OCI-LY7 (cell line): ENCODE results near the gene COL1A2. TPM values are rescaled to one million over a fixed set of nuclear protein-coding genes. Genes with fewer than 3 reads are reported as not detected.

Experiments
- BruUV-seq: library from RNA; stranded (reverse); fragments of 400-500 nt; replicated peaks from 2 replicates; lab custom pipeline; 2021; lab: Mats Ljungman, UMichigan
- CTCF ChIA-PET: fragments of 300-600 bp; sonication (Branson Sonifier 250); formaldehyde crosslinking; loops from one replicate; lab custom pipeline; 2022; ENCODE audit warnings: antibody characterized with exemption; ENCODE audit not compliant: unreplicated experiment; lab: Charles Lee
- POLR2A ChIA-PET: fragments of 300-600 bp; sonication (Branson Sonifier 250); formaldehyde crosslinking; loops from one replicate; lab custom pipeline; 2022; ENCODE audit warnings: antibody characterized with exemption; lab: Charles Lee
- DNase-seq: peaks from one replicate; pipeline ENCODE4 v3.0.0-alpha.2; 2015; ENCODE audit warnings: low spot score
- H2AFZ ChIP-seq: fragments of 200-600 bp; sonication (generic), shearing (Covaris generic); 2 replicates; pipeline ENCODE4 v1.6.1; 2014; ENCODE audit warnings: mild to moderate bottlenecking, antibody characterized with exemption, low read length, moderate library complexity
- H3K27ac ChIP-seq: fragments of 200-600 bp; sonication (generic); 2 replicates; pipeline ENCODE4 v1.5.1; 2014; ENCODE audit warnings: mixed run types, low read depth, mild to moderate bottlenecking, moderate library complexity, low read length, inconsistent platforms; ENCODE audit not compliant: poor library complexity, severe bottlenecking
- H3K36me3 ChIP-seq: fragments of 200-600 bp; sonication (generic); 2 replicates; pipeline ENCODE4 v1.6.1; 2014; ENCODE audit warnings: mild to moderate bottlenecking, antibody characterized with exemption, low read length, moderate library complexity, mixed read lengths; ENCODE audit not compliant: insufficient read depth
- H3K4me1 ChIP-seq: fragments of 200-600 bp; sonication (generic); 2 replicates; pipeline ENCODE4 v1.5.1; 2014; ENCODE audit warnings: mild to moderate bottlenecking, low read length; ENCODE audit not compliant: insufficient read depth, poor library complexity, severe bottlenecking
- H3K4me2 ChIP-seq: fragments of 200-600 bp; sonication (generic); 2 replicates; pipeline ENCODE4 v1.6.1; 2014; ENCODE audit warnings: mild to moderate bottlenecking, low read length
- H3K4me3 ChIP-seq: fragments of 200-600 bp; sonication (generic); 2 replicates; pipeline ENCODE4 v1.5.1; 2014; ENCODE audit warnings: mild to moderate bottlenecking, low read depth, low read length; ENCODE audit not compliant: poor library complexity, severe bottlenecking
- H3K79me2 ChIP-seq: fragments of 200-600 bp; sonication (generic); 2 replicates; pipeline ENCODE4 v1.6.1; 2016; ENCODE audit warnings: low read depth, mild to moderate bottlenecking, low read length, moderate library complexity, mixed read lengths; ENCODE audit not compliant: insufficient read depth
- H3K9me2 ChIP-seq: fragments of 200-600 bp; sonication (generic); 2 replicates; pipeline ENCODE4 v1.6.1; 2016; ENCODE audit warnings: mild to moderate bottlenecking, low read length, mixed read lengths; ENCODE audit not compliant: insufficient read depth
- H3K9me3 ChIP-seq: fragments of 200-600 bp; sonication (generic); 2 replicates; pipeline ENCODE4 v1.6.1; 2014; ENCODE audit warnings: mild to moderate bottlenecking, mixed run types, low read length, mixed read lengths
- H4K20me1 ChIP-seq: fragments of 200-600 bp; sonication (generic); 2 replicates; pipeline ENCODE4 v1.6.1; 2014; ENCODE audit warnings: mild to moderate bottlenecking, antibody characterized with exemption, low read length, moderate library complexity, mixed read lengths; ENCODE audit not compliant: insufficient read depth
- CTCF ChIP-seq: fragments of 200-600 bp; sonication (generic); conservative IDR thresholded peaks from 2 replicates; pipeline ENCODE4 v1.5.1; 2014; ENCODE audit warnings: mild to moderate bottlenecking, antibody characterized with exemption, low read length, moderate library complexity, mixed read lengths
- EZH2phosphoT487 ChIP-seq: fragments of 200-600 bp; sonication (generic); IDR thresholded peaks from 2 replicates; pipeline ENCODE4 v1.6.1; 2018; ENCODE audit warnings: low read depth, borderline replicate concordance, mild to moderate bottlenecking, mixed run types, antibody characterized with exemption, low read length, moderate library complexity, mixed read lengths
- intact Hi-C: fragments of 100-400 bp; cut with micrococcal nuclease; formaldehyde crosslinking; loops from one replicate; pipeline ENCODE4 v1.10.0; 2022; ENCODE audit not compliant: unreplicated experiment
- total RNA-seq, 2 experiments: library from RNA; depleted of rRNA in 1 of 2; stranded (reverse); fragments of >200 nt in 1 of 2; shearing (Covaris generic) in 1 of 2; gene quantifications; 2 replicates each; pipeline ENCODE4 v1.2.3, GENCODE V29; 2014 to 2022

Gene COL1A2
- total RNA-seq, 2 experiments from 2014 or later = not detected

- no TSS peak for BruUV-seq
- Histone ChIP-seq H2AFZ (peak overlapping the region; percentile 20; the same call in 1 of the 2 replicates), H4K20me1 (no peaks in the 10 kb centered on the region), H3K79me2 (no peaks in the 10 kb centered on the region), H3K9me2 (no peaks in the 10 kb centered on the region), H3K4me2 (no peak overlapping the region), H3K36me3 (no peaks in the 10 kb centered on the region), H3K27ac (no peak overlapping the region), H3K9me3 (no peaks in the 10 kb centered on the region), H3K4me1 (no peaks in the 10 kb centered on the region), H3K4me3 (no peak overlapping the region)
- CTCF ChIA-PET = interaction anchor here (0.6 to 1.2 kb wide), 3 partner anchors 8 to 1027 kb away, joined by 3 read pairs; no protein-coding TSS in a partner anchor
- intact Hi-C loops = loop anchor here (1.0 to 5.0 kb wide), 3 partner anchors 207 to 1028 kb away; partner anchors contain the start of gene SGCE
- peak; percentile 66 for DNase-seq
- POLR2A ChIA-PET = interaction anchor here (0.6 to 1.9 kb wide), 11 partner anchors 9 to 633 kb away, joined by 3 to 14 read pairs (median 4); partner anchors contain the start of gene SGCE
- TF ChIP-seq CTCF = peak; percentile 90
- no peak for TF ChIP-seq EZH2phosphoT487
These were observed 54.5 kb downstream of the COL1A2 start for GRCh38 chr7:94449151-94449725.

DNA sequence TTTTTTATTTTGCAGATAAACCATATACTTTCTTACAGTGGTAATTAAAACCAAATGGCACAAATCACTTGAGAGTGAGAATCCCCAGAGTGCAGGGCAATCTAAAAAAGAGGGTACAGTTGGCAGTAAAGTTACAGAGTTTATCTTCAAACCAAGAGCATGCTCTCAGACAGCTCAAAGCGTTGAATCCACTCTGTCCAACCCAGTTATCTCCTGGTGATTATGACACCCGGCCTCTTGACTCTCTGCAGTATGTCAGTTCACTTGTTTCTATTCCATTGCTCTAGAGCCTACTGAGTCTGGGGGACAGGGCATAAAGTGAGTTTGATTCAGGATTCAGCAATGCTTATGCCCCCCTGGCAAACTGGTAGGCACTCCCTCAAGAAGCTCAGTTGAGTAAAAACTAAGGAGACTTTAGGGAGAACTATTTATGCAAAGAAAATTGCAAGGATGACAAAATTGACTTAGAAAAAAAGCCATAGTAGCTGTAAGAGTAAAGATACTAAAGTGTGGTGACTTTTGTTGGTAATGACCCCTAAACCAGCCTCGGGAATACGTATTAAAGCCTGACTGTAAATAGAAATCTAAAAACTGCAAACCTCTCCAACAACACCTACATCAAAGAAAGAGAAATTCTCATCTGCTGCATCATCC is 55.5 kb downstream of the COL1A2 start:
- H3K9me2 ChIP-seq = no peaks in the 10 kb centered on the region
- DNase-seq = no peak
- no TSS peak for BruUV-seq
- H3K4me2 ChIP-seq = no peak overlapping the region
- H3K9me3 ChIP-seq = no peaks in the 10 kb centered on the region
- H4K20me1 ChIP-seq = no peaks in the 10 kb centered on the region
- no peak overlapping the region for H3K27ac ChIP-seq
- H2AFZ ChIP-seq = no peak overlapping the region
- ChIA-PET CTCF (interaction anchor here (1.2 kb wide), 1 partner anchor 1026 kb away, joined by 3 read pairs; no protein-coding TSS in a partner anchor), POLR2A (interaction anchor here (0.6 to 1.9 kb wide), 8 partner anchors 8 to 651 kb away, joined by 3 to 14 read pairs (median 3); partner anchors contain the start of gene SGCE)
- TF ChIP-seq EZH2phosphoT487 = no peak
- intact Hi-C loops = no loop called here
- no peaks in the 10 kb centered on the region for H3K79me2 ChIP-seq
- no peaks in the 10 kb centered on the region for H3K36me3 ChIP-seq
- H3K4me3 ChIP-seq = no peak overlapping the region
- H3K4me1 ChIP-seq = no peaks in the 10 kb centered on the region

DNA sequence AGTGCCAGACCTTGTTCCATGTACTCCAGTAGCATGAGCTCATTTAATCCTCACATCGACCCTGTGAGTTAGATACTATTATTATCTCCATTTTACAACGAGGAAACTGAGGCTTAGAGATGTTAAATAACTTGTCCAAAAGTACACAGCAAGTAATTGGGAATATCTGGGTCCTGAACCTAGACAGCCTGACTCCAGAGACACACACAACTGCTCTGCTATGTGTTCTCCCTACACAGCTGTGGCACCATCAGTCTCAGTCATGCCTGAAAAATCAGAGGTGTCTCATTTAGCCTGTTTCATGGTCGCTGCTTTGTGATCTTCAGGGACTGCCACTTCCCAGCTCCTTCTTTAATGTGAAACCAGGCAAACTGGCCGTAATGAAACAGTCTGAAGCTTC is 56.5 kb downstream of the COL1A2 start:
- BruUV-seq = no TSS peak

More for the DNA sequence above, 56.5 kb downstream of the COL1A2 start:
- no peak overlapping the region for H2AFZ ChIP-seq
- no peaks in the 10 kb centered on the region for H3K36me3 ChIP-seq
- TF ChIP-seq EZH2phosphoT487 (no peak), CTCF (no peak)
- H3K4me2 ChIP-seq = no peak overlapping the region
- POLR2A ChIA-PET = interaction anchor here (0.6 to 1.1 kb wide), 2 partner anchors 13 to 986 kb away, joined by 4 to 5 read pairs; no protein-coding TSS in a partner anchor
- no peaks in the 10 kb centered on the region for H3K79me2 ChIP-seq
- H3K4me3 ChIP-seq = no peak overlapping the region
- intact Hi-C loops = no loop called here
- CTCF ChIA-PET = no interaction called here
- no peaks in the 10 kb centered on the region for H3K9me3 ChIP-seq
- H3K4me1 ChIP-seq = no peaks in the 10 kb centered on the region
- H3K27ac ChIP-seq = no peak overlapping the region
- no peak for DNase-seq
- no peaks in the 10 kb centered on the region for H4K20me1 ChIP-seq
- H3K9me2 ChIP-seq = no peaks in the 10 kb centered on the region
